MV-4-11 (cell line): ENCODE results near the gene NR4A1.

Experiments
- DNase-seq: peaks from one replicate; lab custom pipeline; 2025; lab: John Stamatoyannopoulos, UW

The NR4A1 gene

GRCh38 chr12:52058631-52059361 is 7.6 kb downstream of the NR4A1 start:
- DNase-seq = peak; percentile 19

- no peak for DNase-seq
These were observed 8.6 kb downstream of the NR4A1 start for GRCh38 chr12:52059582-52060497.

GRCh38 chr12:52060498-52061177 is 9.4 kb downstream of the NR4A1 start:
- DNase-seq = no peak

GRCh38 chr12:52061470-52062166 is 10.4 kb downstream of the NR4A1 start:
- no peak for DNase-seq

GRCh38 chr12:52062167-52063081 is 11.2 kb downstream of the NR4A1 start:
- no peak for DNase-seq

GRCh38 chr12:52063082-52063924 is 12.1 kb downstream of the NR4A1 start:
- no peak for DNase-seq

- DNase-seq = no peak
These were observed 12.9 kb downstream of the NR4A1 start for GRCh38 chr12:52063981-52064649.

GRCh38 chr12:52066346-52067080 is 15.3 kb downstream of the NR4A1 start:
- no peak for DNase-seq

- DNase-seq = no peak
These were observed 15.8 kb downstream of the NR4A1 start for GRCh38 chr12:52067081-52067374.

- peak; percentile 91 for DNase-seq
These were observed 18.3 kb downstream of the NR4A1 start, which contains the start of gene ATG101 for GRCh38 chr12:52069327-52070184. Gene ATG101, plus strand, starts transcription at chr12:52069978. Its CDS starts 3,673 bp downstream, at chr12:52073651.

GRCh38 chr12:52070185-52070925 is 19.1 kb downstream of the NR4A1 start:
- DNase-seq = no peak

GRCh38 chr12:52073531-52074381 is 22.5 kb downstream of the NR4A1 start:
- peak; percentile 93 for DNase-seq

- DNase-seq = no peak
These were observed 23.9 kb downstream of the NR4A1 start for GRCh38 chr12:52074971-52075724.

GRCh38 chr12:52076811-52077210 is 25.6 kb downstream of the NR4A1 start:
- DNase-seq = no peak

- no peak for DNase-seq
These were observed 27.0 kb downstream of the NR4A1 start for GRCh38 chr12:52078276-52078675.
